Fibroblast of peridontal ligament (primary cell): ENCODE data around the gene FIBCD1.

Source experiments
- DNase-seq: peaks from one replicate; pipeline ENCODE4 v3.0.0-alpha.2; 2010; ENCODE audit errors: extremely low read depth

FIBCD1 gene

GRCh38 chr9:130908146-130908877, 30.7 kb downstream of the FIBCD1 start:
- DNase-seq, result no peak

GRCh38 chr9:130906735-130907416, 32.2 kb downstream of the FIBCD1 start:
- no peak for DNase-seq

- DNase-seq, result no peak
Observed at GRCh38 chr9:130905902-130906734, 32.9 kb downstream of the FIBCD1 start.

- DNase-seq, result no peak
Observed at GRCh38 chr9:130905125-130905901, 33.7 kb downstream of the FIBCD1 start.

- no peak for DNase-seq
Observed at GRCh38 chr9:130904070-130905044, 34.7 kb downstream of the FIBCD1 start.

GRCh38 chr9:130903194-130904069, 35.6 kb downstream of the FIBCD1 start:
- DNase-seq, result no peak

- no peak for DNase-seq
Observed at GRCh38 chr9:130902204-130903185, 36.6 kb downstream of the FIBCD1 start.

- no peak for DNase-seq
Observed at GRCh38 chr9:130901498-130902203, 37.4 kb downstream of the FIBCD1 start.

- DNase-seq, result no peak
Observed at GRCh38 chr9:130900701-130901497, 38.1 kb downstream of the FIBCD1 start.

GRCh38 chr9:130899051-130899748, 39.8 kb downstream of the FIBCD1 start:
- no peak for DNase-seq

- no peak for DNase-seq
Observed at GRCh38 chr9:130898552-130898852, 40.5 kb downstream of the FIBCD1 start.

- DNase-seq, result no peak
Observed at GRCh38 chr9:130897848-130898551, 41.0 kb downstream of the FIBCD1 start.

GRCh38 chr9:130897105-130897751, 41.8 kb downstream of the FIBCD1 start:
- no peak for DNase-seq

- no peak for DNase-seq
Observed at GRCh38 chr9:130896233-130897014, 42.6 kb downstream of the FIBCD1 start, which contains the start of gene QRFP. Gene QRFP (minus strand): TSS chr9:130896812. CDS start chr9:130893838, 2,974 bp downstream.
